GM23338 (cell line): Measurements from ENCODE around the gene VSIG8. TPM values are rescaled to one million over a fixed set of nuclear protein-coding genes. Genes with fewer than 3 reads are reported as not detected.

Source experiments
- ATAC-seq: fragments of 200-7000 bp; cut with Tn5 transposase; 3 replicates; pipeline ENCODE4 v1.9.1; 2020
- DNase-seq: peaks from one replicate; pipeline ENCODE4 v3.0.0-alpha.2; 2015; ENCODE audit warnings: low spot score
- H2AFZ ChIP-seq: fragments of 200-600 bp; sonication (generic); 2 replicates; pipeline ENCODE4 v1.8.0; 2016; ENCODE audit warnings: antibody characterized with exemption, mild to moderate bottlenecking, moderate library complexity
- H3F3A ChIP-seq: fragments of 200-600 bp; sonication (generic); replicated peaks from 2 replicates; pipeline ENCODE4 v1.8.0; 2017; ENCODE audit warnings: antibody characterized with exemption, mixed run types, low read depth
- H3K27ac ChIP-seq: fragments of 200-600 bp; sonication (generic); 2 replicates; pipeline ENCODE4 v1.6.1; 2016; ENCODE audit warnings: low read depth
- H3K27me3 ChIP-seq: fragments of 200-600 bp; sonication (generic); 2 replicates; pipeline ENCODE4 v1.8.0; 2016; ENCODE audit warnings: mild to moderate bottlenecking, mixed run types, moderate library complexity; ENCODE audit not compliant: insufficient read depth
- H3K36me3 ChIP-seq: fragments of 200-600 bp; sonication (generic); 2 replicates; pipeline ENCODE4 v1.8.0; 2016; ENCODE audit warnings: mild to moderate bottlenecking; ENCODE audit not compliant: insufficient read depth
- H3K4me1 ChIP-seq: fragments of 200-600 bp; sonication (generic); 2 replicates; pipeline ENCODE4 v1.8.0; 2016; ENCODE audit warnings: mild to moderate bottlenecking, moderate library complexity; ENCODE audit not compliant: insufficient read depth
- H3K4me2 ChIP-seq: fragments of 200-600 bp; sonication (generic); 2 replicates; pipeline ENCODE4 v1.7.1; 2017; ENCODE audit warnings: mixed run types
- H3K4me3 ChIP-seq: fragments of 200-600 bp; sonication (generic); 2 replicates; pipeline ENCODE4 v1.6.1; 2016; ENCODE audit warnings: mixed run types
- H3K79me2 ChIP-seq: fragments of 200-600 bp; sonication (generic); replicated peaks from 2 replicates; pipeline ENCODE4 v1.8.0; 2017; ENCODE audit warnings: mild to moderate bottlenecking; ENCODE audit not compliant: insufficient read depth
- H3K9me2 ChIP-seq: fragments of 200-600 bp; sonication (generic); 2 replicates; pipeline ENCODE4 v1.8.0; 2017; ENCODE audit not compliant: insufficient read depth
- H4K20me1 ChIP-seq: fragments of 200-600 bp; sonication (generic); replicated peaks from 2 replicates; pipeline ENCODE4 v1.8.0; 2017; ENCODE audit warnings: mild to moderate bottlenecking; ENCODE audit not compliant: insufficient read depth
- H3K27ac Mint-ChIP-seq: 2 replicates; pipeline ENCODE4 v1.8.0; 2020; ENCODE audit warnings: inconsistent platforms, mild to moderate bottlenecking, moderate library complexity, mixed read lengths
- H3K27me3 Mint-ChIP-seq: 3 replicates; pipeline ENCODE4 v1.8.0; 2022; ENCODE audit warnings: low read depth, mild to moderate bottlenecking, moderate library complexity, mixed read lengths, inconsistent platforms; ENCODE audit not compliant: insufficient read depth, poor library complexity
- H3K36me3 Mint-ChIP-seq: 3 replicates; pipeline ENCODE4 v1.8.0; 2021; ENCODE audit warnings: low read depth, mild to moderate bottlenecking, inconsistent platforms, moderate library complexity, mixed read lengths
- H3K4me1 Mint-ChIP-seq: 3 replicates; pipeline ENCODE4 v1.8.0; 2020; ENCODE audit warnings: mild to moderate bottlenecking, inconsistent platforms, mixed read lengths
- H3K4me3 Mint-ChIP-seq: 3 replicates; pipeline ENCODE4 v1.8.0; 2021; ENCODE audit warnings: moderate library complexity, mild to moderate bottlenecking, inconsistent platforms, mixed read lengths
- H3K9me3 Mint-ChIP-seq: 3 replicates; pipeline ENCODE4 v1.8.0; 2020; ENCODE audit warnings: moderate library complexity, mild to moderate bottlenecking, inconsistent platforms, mixed read lengths
- STAT1 ChIP-seq: IDR thresholded peaks from one replicate; pipeline ENCODE4 v1.6.1; 2016; ENCODE audit warnings: antibody characterized with exemption; ENCODE audit not compliant: unreplicated experiment
- ZNF114 ChIP-seq: fragments of 250-450 bp; sonication (Bioruptor Pico); IDR thresholded peaks from 2 replicates; pipeline ENCODE4 v1.5.0; 2020; ENCODE audit warnings: mild to moderate bottlenecking, moderate library complexity
- ZNF331 ChIP-seq: fragments of 250-450 bp; sonication (Bioruptor Pico); IDR thresholded peaks from 2 replicates; pipeline ENCODE4 v1.5.0; 2020; ENCODE audit warnings: low read depth, mild to moderate bottlenecking, moderate library complexity
- polyA plus RNA-seq: library from polyadenylated mRNA; unstranded; fragments of >200 nt; fragmentation: Nextera tagmentation; extraction: Ambion mirVana; gene quantifications from 2 replicates; pipeline ENCODE4 v1.2.1, GENCODE V29; 2016
- total RNA-seq: library from RNA; depleted of rRNA; stranded (reverse); fragments of >200 nt; shearing (Covaris generic); gene quantifications from 2 replicates; pipeline ENCODE4 v1.2.3, GENCODE V29; 2014
- TF ChIP-seq, protein P1 (sequence below): IDR thresholded peaks from one replicate; pipeline ENCODE4 v1.6.1; 2018; ENCODE audit warnings: antibody characterized with exemption; ENCODE audit not compliant: unreplicated experiment
- TF ChIP-seq, protein P2 (sequence below), 2 experiments: fragments of 200-600 bp in 1 of 2; sonication (generic) in 1 of 2; conservative IDR thresholded peaks; 2 replicates each; pipeline versions ENCODE4 v1.5.1 to v1.6.1; 2016 to 2017; ENCODE audit warnings: antibody characterized with exemption in 2 of 2, low read depth in 2 of 2, mild to moderate bottlenecking in 2 of 2, moderate library complexity in 1 of 2

Gene VSIG8
- total and polyA plus RNA-seq, 2 experiments from 2014 or later, result not detected

DNA sequence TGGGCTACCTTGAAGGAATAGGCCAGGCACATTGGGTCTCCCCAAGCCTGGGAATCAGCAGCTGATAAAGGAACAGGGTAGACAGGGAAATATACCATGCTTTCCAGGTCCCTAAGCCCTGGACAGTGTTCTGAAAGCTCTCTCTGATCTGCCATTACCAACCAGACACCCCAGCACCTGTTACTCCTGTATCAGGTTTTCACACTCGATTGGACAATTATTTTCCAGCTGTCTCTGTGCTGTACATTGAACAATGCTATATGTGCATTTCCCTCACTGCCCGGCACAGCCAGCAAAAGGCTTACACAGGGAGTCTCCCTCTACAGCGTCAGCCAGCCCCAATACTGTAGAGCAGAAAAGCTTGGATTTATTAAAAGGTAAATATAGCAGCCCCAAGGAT is 32.8 kb upstream of the VSIG8 start (continued):
- TF ChIP-seq, protein P1, sequence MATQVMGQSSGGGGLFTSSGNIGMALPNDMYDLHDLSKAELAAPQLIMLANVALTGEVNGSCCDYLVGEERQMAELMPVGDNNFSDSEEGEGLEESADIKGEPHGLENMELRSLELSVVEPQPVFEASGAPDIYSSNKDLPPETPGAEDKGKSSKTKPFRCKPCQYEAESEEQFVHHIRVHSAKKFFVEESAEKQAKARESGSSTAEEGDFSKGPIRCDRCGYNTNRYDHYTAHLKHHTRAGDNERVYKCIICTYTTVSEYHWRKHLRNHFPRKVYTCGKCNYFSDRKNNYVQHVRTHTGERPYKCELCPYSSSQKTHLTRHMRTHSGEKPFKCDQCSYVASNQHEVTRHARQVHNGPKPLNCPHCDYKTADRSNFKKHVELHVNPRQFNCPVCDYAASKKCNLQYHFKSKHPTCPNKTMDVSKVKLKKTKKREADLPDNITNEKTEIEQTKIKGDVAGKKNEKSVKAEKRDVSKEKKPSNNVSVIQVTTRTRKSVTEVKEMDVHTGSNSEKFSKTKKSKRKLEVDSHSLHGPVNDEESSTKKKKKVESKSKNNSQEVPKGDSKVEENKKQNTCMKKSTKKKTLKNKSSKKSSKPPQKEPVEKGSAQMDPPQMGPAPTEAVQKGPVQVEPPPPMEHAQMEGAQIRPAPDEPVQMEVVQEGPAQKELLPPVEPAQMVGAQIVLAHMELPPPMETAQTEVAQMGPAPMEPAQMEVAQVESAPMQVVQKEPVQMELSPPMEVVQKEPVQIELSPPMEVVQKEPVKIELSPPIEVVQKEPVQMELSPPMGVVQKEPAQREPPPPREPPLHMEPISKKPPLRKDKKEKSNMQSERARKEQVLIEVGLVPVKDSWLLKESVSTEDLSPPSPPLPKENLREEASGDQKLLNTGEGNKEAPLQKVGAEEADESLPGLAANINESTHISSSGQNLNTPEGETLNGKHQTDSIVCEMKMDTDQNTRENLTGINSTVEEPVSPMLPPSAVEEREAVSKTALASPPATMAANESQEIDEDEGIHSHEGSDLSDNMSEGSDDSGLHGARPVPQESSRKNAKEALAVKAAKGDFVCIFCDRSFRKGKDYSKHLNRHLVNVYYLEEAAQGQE, result no peak
- TF ChIP-seq ZNF331 (CRISPR knock-in tag) (no peak), STAT1 (no peak)

DNA sequence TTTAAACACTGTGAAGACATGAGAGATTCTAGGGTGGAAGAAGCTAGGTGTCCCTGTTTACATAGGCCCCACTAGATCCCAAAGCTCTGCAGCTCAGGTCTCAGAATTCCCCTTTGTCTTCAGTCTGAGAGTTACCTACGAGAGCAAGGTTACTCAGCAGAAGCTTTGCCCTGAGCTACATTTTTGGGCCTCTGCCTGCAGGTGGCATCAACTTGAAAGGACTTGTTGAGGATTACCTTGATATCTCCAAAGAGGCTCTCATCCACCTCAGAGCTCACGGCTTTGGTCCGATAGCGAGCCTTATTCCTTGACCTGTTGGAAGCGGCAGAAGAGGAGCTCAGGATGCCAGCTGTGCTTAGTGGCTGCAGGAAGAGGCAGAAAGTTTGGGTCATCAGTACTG is 30.5 kb upstream of the VSIG8 start:
- TF ChIP-seq ZNF114 (CRISPR knock-in tag), result no peak
- TF ChIP-seq, protein P2, sequence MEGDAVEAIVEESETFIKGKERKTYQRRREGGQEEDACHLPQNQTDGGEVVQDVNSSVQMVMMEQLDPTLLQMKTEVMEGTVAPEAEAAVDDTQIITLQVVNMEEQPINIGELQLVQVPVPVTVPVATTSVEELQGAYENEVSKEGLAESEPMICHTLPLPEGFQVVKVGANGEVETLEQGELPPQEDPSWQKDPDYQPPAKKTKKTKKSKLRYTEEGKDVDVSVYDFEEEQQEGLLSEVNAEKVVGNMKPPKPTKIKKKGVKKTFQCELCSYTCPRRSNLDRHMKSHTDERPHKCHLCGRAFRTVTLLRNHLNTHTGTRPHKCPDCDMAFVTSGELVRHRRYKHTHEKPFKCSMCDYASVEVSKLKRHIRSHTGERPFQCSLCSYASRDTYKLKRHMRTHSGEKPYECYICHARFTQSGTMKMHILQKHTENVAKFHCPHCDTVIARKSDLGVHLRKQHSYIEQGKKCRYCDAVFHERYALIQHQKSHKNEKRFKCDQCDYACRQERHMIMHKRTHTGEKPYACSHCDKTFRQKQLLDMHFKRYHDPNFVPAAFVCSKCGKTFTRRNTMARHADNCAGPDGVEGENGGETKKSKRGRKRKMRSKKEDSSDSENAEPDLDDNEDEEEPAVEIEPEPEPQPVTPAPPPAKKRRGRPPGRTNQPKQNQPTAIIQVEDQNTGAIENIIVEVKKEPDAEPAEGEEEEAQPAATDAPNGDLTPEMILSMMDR (conservative IDR thresholded peaks at IDR 0.05; ENCODE audit: low read depth in 2 of 2), result peak in 1 of 2 experiments; percentile 54; a peak in 3 of 4 replicates
- Mint-ChIP-seq H3K4me3 (no peak overlapping the region), H3K36me3 (no peaks in the 10 kb centered on the region), H3K27ac (no peak overlapping the region), H3K4me1 (peaks cover 9% of the 10 kb centered on the region), H3K9me3 (no peaks in the 10 kb centered on the region; the same call in 2 of the 3 replicates), H3K27me3 (peaks cover 2% of the 10 kb centered on the region)
- Histone ChIP-seq H2AFZ (0 out of 2 replicates have a peak overlapping the region, but pooled peaks have one; percentile 52), H4K20me1 (no peaks in the 10 kb centered on the region), H3K79me2 (no peaks in the 10 kb centered on the region), H3F3A (no peaks in the 10 kb centered on the region), H3K4me1 (no peaks in the 10 kb centered on the region), H3K4me3 (no peak overlapping the region), H3K36me3 (no peaks in the 10 kb centered on the region; the same call in 1 of the 2 replicates), H3K27ac (no peak overlapping the region), H3K4me2 (no peak overlapping the region), H3K27me3 (no peaks in the 10 kb centered on the region), H3K9me2 (no peaks in the 10 kb centered on the region)
- DNase-seq, result peak; percentile 44
- no peak; the same call in 1 of the 3 replicates for ATAC-seq

DNA sequence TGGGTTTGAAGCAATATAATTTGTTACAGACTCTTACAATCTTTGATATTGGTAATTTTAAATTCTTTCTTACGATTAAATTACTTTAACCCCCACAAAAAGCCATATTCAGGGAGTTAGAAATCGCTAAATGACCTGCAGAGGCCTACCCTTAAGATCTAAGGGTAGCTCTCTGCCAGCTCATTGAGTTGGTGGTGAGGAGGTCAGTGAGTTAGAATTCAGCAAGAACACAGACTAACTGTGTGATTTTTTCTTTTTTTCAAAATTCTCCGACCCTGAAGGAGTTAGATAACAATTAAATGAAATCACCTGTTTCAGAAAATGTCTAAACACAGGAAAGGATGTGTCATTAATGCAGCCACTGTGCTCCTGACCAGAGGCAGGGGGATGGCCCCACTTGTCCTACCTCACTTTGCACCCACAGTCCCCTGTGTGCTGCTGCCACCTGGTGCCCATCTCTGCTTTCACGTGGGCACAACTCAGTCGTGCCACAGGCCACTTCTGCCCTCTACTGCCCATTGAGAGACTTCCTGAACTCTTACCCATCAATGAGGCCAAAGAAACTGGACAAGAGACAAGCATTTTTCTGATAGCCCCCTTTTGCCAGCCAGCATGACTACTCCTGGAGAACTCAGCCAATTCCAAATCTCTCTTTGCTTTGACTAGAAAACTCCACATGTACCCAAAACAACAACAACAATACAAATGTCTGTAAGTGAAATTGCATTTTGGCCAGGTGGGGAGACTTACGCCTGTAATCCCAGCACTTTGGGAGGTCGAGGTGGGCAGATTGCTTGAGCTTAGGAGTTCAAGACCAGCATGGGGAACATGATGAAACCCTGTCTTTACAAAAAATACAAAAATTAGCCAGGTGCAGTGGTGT is 29.1 kb upstream of the VSIG8 start:
- H3K27ac ChIP-seq, result no peak overlapping the region
- H3K36me3 ChIP-seq, result no peaks in the 10 kb centered on the region; the same call in 1 of the 2 replicates
- H3K9me3 Mint-ChIP-seq, result no peaks in the 10 kb centered on the region; the same call in 2 of the 3 replicates
- no peaks in the 10 kb centered on the region for H3K36me3 Mint-ChIP-seq
- H3K4me2 ChIP-seq, result no peak overlapping the region
- no peaks in the 10 kb centered on the region for H3K27me3 ChIP-seq
- peak; percentile 87 for DNase-seq
- no peak for TF ChIP-seq ZNF114 (CRISPR knock-in tag)
- TF ChIP-seq, protein P2 (conservative IDR thresholded peaks at IDR 0.05; ENCODE audit: low read depth in 2 of 2), result peak; percentile 94 to 100
- no peak overlapping the region for H3K27ac Mint-ChIP-seq
- no peaks in the 10 kb centered on the region for H3F3A ChIP-seq
- peaks cover 9% of the 10 kb centered on the region for H3K4me1 Mint-ChIP-seq
- H3K4me1 ChIP-seq, result no peaks in the 10 kb centered on the region
- no peaks in the 10 kb centered on the region for H3K79me2 ChIP-seq
- peak; percentile 96 for ATAC-seq
- H3K4me3 Mint-ChIP-seq, result no peak overlapping the region
- peaks cover 2% of the 10 kb centered on the region for H3K27me3 Mint-ChIP-seq
- H4K20me1 ChIP-seq, result no peaks in the 10 kb centered on the region
- no peak overlapping the region for H3K4me3 ChIP-seq
- no peak overlapping the region for H2AFZ ChIP-seq
- H3K9me2 ChIP-seq, result no peaks in the 10 kb centered on the region
